Tibial nerve (tissue), 4 donors: Measurements from ENCODE around the gene CCDC14.
"Not testable (repeated sequence)": the region's sequence is repeated elsewhere in the genome, so short reads cannot be mapped to it uniquely, and the experiment has no call there.

Experiments
- EP300 ChIP-seq, 2 donors: sonication (generic); formaldehyde crosslinking; IDR thresholded peaks; one replicate each; pipeline ENCODE4 v1.6.1; 2017; ENCODE audit warnings: antibody characterized with exemption in 2 of 2, mild to moderate bottlenecking in 1 of 2
- POLR2A ChIP-seq, 2 donors: fragments of 450-650 bp; IDR thresholded peaks; one replicate each; pipeline ENCODE4 v1.6.1; 2017; ENCODE audit warnings: antibody characterized with exemption in 2 of 2, mild to moderate bottlenecking in 2 of 2, moderate library complexity in 2 of 2
- TF ChIP-seq, protein P1 (sequence below), 5 experiments: fragments of 200-600 bp in 3 of 5; fragments of 450-650 bp in 2 of 5; sonication (generic) in 3 of 5; IDR thresholded peaks; one replicate each; pipeline ENCODE4 v1.5.1; 2016 to 2019; ENCODE audit warnings: antibody characterized with exemption in 5 of 5, mild to moderate bottlenecking in 3 of 5, moderate library complexity in 2 of 5

DNA sequence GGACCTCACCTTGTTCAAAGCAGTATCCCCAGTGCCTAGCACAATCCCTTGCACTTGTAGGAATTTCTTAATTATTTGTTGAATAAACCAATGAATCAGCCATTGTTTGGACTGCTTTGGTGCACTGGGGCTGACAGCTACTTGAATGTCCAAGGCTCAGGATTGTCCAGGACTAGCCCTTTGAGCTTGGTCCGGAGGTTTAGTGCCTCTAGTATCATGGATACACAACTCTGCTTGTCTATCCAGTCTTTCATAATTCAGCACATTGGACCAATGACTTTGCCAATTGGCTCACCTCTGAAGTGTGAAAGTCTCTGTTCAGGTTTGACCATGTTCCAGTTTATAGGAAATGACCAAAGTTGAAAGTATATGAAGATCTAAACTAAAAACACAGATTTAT lies 3.8 kb upstream of the CCDC14 start:
- TF ChIP-seq, protein P1, sequence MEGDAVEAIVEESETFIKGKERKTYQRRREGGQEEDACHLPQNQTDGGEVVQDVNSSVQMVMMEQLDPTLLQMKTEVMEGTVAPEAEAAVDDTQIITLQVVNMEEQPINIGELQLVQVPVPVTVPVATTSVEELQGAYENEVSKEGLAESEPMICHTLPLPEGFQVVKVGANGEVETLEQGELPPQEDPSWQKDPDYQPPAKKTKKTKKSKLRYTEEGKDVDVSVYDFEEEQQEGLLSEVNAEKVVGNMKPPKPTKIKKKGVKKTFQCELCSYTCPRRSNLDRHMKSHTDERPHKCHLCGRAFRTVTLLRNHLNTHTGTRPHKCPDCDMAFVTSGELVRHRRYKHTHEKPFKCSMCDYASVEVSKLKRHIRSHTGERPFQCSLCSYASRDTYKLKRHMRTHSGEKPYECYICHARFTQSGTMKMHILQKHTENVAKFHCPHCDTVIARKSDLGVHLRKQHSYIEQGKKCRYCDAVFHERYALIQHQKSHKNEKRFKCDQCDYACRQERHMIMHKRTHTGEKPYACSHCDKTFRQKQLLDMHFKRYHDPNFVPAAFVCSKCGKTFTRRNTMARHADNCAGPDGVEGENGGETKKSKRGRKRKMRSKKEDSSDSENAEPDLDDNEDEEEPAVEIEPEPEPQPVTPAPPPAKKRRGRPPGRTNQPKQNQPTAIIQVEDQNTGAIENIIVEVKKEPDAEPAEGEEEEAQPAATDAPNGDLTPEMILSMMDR (IDR thresholded peaks at IDR 0.05) = not testable (repeated sequence)
- TF ChIP-seq POLR2A, EP300 (IDR thresholded peaks at IDR 0.05): not testable (repeated sequence)
